LNCaP clone FGC (cell line): ENCODE measurements around the gene PLEKHG5.
"Not testable (repeated sequence)": the region's sequence is repeated elsewhere in the genome, so short reads cannot be mapped to it uniquely, and the experiment has no call there.

Experiments
- DNase-seq: peaks from one replicate; pipeline ENCODE4 v3.0.0-alpha.2; 2011; ENCODE audit warnings: low read depth
- H3K4me3 ChIP-seq: 2 replicates; pipeline ENCODE4 v1.5.1; 2011; ENCODE audit warnings: mild to moderate bottlenecking, low read depth, low read length, control low read depth
- CTCF ChIP-seq: IDR thresholded peaks from 2 replicates; pipeline ENCODE4 v1.5.1; 2012; ENCODE audit warnings: mild to moderate bottlenecking; ENCODE audit not compliant: control insufficient read depth, insufficient read depth; ENCODE audit errors: extremely low read depth

The PLEKHG5 gene

GRCh38 chr1:6497215-6497866 is 5.9 kb upstream of the PLEKHG5 start:
- H3K4me3 ChIP-seq = peak overlapping the region; percentile 54
- no peak for DNase-seq
- no peak for TF ChIP-seq CTCF

DNA sequence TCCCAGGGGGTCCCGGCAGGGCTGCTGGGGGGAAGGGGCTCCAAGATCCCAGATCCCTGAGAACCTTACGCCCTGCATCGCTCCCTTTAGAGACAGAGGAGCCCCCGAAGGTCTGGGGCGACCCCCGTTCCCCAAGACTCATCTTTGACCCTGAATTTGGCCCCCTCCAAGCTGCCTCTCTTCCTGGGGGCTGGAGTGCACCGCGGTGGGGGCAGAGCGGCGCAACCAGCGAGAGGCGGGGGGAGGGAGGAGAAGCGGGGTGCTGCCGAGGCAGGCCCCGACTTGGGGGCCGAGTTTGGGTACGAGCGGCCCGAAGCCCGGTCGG is 5.4 kb upstream of the PLEKHG5 start:
- H3K4me3 ChIP-seq = peak overlapping the region; percentile 44
- no peak for TF ChIP-seq CTCF
- DNase-seq = no peak

DNA sequence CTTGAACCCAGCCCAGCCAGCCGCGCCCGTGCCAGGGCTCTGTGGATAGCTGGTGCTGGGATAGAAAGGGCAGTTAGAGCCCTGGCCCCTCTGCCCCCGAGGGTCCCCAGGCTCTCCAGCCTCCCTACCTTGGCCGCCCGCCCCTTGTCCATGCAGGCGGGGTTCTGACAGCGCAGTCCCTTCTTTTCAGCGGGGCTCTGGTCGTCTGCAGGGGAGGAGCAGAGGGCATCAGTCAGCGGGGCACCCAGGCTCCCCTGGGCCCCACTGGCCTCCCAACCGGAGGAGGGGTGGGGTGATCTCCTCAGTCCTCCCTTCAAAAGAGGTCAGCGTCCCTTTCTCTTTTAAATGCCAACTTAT is 4.9 kb upstream of the PLEKHG5 start:
- no peak for TF ChIP-seq CTCF
- H3K4me3 ChIP-seq = no peak overlapping the region
- DNase-seq = no peak

DNA sequence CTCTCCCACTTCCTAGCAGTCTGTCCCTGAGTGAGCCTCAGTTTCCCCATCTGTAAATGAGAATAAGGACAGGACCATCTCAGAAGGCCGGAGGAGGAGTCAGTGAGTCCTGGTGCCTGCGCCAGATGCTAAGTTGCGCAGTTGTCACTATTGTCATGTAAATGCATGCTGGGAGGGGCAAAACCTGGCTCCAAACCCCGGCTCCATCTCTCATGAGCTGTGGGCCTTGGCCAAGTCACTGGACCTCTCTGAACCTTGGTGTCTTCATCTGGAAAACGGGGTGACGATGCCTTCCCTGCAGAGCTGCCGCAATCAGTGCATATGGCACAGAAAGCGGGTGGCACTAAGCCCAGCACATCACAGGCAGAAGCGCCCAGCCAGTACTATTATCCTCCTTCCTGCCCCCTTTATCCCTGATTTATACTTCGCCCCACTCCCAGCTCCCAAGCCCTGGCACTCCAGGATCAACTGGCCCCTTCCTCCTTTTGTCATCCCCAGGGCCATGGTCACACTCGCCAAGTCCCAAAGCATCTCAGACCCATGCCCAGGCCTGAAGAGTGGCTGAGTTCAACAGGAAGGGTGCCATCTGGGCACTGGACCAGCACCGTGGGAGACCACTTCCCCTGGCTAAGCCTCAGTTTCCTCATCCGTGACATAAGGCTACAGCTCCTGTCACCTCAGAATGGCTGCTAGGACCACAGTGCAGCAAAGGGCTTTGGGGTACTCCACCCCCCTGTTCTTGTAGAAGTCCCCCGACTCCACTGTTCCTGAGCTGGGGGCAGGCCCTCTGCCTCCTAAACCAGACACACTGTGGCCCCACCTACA is 4.3 kb upstream of the PLEKHG5 start:
- TF ChIP-seq CTCF = no peak
- no peak for DNase-seq
- H3K4me3 ChIP-seq = no peak overlapping the region

DNA sequence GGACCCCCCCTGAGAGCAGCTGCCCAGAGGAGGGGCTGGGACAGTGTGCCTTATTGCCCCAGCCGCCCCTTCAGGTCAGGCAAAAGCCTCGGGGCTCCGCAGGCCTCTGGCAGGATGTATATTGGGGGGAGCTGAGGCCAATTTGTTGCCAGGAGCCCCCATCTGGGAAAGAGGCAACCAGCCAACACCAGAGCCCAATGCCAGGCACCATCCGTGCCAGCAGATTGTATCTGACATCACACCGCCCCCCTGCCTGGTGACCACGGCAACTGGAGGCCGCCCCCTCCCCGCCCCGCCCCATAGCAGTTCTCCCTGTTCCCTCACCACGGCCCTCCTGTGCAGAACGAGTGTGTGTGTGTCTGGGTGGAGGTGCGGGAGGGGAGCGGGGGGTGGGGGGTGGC is 3.6 kb upstream of the PLEKHG5 start:
- DNase-seq = no peak
- TF ChIP-seq CTCF = no peak
- H3K4me3 ChIP-seq = no peak overlapping the region

- no peak for TF ChIP-seq CTCF
- no peak overlapping the region for H3K4me3 ChIP-seq
- DNase-seq = no peak
These were observed 3.2 kb upstream of the PLEKHG5 start for GRCh38 chr1:6494627-6495026.

GRCh38 chr1:6493834-6494223 is 2.4 kb upstream of the PLEKHG5 start:
- not testable (repeated sequence) for H3K4me3 ChIP-seq, DNase-seq
